WI38 (cell line): ENCODE measurements around the gene ISCA1.
"Not testable (repeated sequence)": the region's sequence is repeated elsewhere in the genome, so short reads cannot be mapped to it uniquely, and the experiment has no call there.

Source experiments
- H3K4me3 ChIP-seq: 2 replicates; pipeline ENCODE4 v1.5.1; 2011; ENCODE audit warnings: low read depth, mild to moderate bottlenecking, control low read depth, low read length
- CTCF ChIP-seq: IDR thresholded peaks from 2 replicates; pipeline ENCODE4 v1.5.1; 2012; ENCODE audit warnings: low read depth, mild to moderate bottlenecking, control low read depth, low read length

The ISCA1 gene

DNA sequence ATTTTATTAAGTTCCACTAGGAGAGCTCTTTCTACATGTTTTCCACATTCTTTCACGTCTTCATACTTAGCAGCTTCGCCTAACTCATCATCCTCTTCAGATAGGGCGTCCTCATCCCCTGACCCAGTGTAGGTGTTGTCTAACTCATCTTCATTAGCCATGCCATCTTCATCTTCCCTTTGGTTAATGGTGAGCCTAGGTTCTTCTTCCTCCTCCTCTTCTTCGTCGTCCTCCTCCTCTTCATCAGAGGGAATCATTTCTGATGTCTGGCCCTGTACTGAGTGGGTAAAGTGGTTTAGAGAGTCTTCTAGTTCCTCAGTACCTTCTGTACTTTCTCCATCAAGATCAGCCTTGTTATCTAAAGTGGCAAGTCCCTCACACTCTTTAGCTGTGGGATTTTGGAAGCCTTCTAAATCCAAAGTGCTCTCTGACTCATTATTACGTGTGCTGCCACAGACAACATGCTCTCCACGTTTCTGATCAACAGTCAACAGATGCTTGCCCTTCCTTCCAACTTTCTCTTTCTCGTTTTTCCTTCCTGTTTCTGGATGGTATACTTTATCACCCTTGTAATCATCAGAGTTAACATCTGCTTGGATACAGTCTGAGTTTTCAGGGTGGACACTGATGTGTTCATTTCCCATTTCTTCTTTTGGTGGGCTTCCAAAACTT is 40.8 kb upstream of the ISCA1 start:
- no peak for TF ChIP-seq CTCF
- no peak overlapping the region for H3K4me3 ChIP-seq

- TF ChIP-seq CTCF, result no peak
- no peak overlapping the region for H3K4me3 ChIP-seq
Measured at GRCh38 chr9:86321373-86321772, 39.0 kb upstream of the ISCA1 start.

DNA sequence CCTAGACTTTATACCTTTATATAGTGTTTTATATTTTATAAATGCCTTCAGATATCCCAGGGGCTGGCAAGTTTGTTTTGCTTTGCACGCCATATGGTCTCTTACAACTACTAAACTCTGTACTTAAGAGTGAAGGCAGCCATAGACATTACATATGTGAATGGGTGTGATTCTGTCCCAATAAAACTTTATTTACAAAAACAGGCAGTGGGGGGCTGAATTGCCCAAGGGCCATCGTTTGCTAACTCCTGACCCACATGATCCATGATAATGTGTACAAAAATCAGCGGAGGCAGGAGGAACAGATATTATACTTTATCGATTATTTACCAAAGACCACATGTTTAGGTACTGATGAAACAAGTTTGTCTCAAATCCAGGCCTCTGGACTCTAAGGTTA is 35.8 kb upstream of the ISCA1 start:
- no peak for TF ChIP-seq CTCF
- no peak overlapping the region for H3K4me3 ChIP-seq

GRCh38 chr9:86315078-86315477 is 32.7 kb upstream of the ISCA1 start:
- TF ChIP-seq CTCF, result no peak

GRCh38 chr9:86312959-86313358 is 30.6 kb upstream of the ISCA1 start:
- not testable (repeated sequence) for H3K4me3 ChIP-seq

More at GRCh38 chr9:86315078-86315477, 32.7 kb upstream of the ISCA1 start:
- H3K4me3 ChIP-seq, result no peak overlapping the region

GRCh38 chr9:86308687-86309086 is 26.3 kb upstream of the ISCA1 start:
- H3K4me3 ChIP-seq, result no peak overlapping the region
- TF ChIP-seq CTCF, result no peak

- no peak overlapping the region for H3K4me3 ChIP-seq
- TF ChIP-seq CTCF, result no peak
Measured at GRCh38 chr9:86304236-86304730, 21.9 kb upstream of the ISCA1 start.
